ENCODE data around the gene C17orf75.

- no peak for TF ChIP-seq CTCF (IDR thresholded peaks at IDR 0.05; ENCODE audit: insufficient read depth, low read length, poor library complexity, severe bottlenecking)
- no peak for TF ChIP-seq EZH2phosphoT487 (conservative IDR thresholded peaks at IDR 0.05; ENCODE audit: low read length)
These were observed 30.9 kb downstream of the C17orf75 start for GRCh38 chr17:32311028-32311536.

Measured in SU-DHL-6 (cell line).